Right hindlimb (tissue), 1 donor: Measurements from ENCODE around the gene FGGY.
"Not testable (repeated sequence)": the region's sequence is repeated elsewhere in the genome, so short reads cannot be mapped to it uniquely, and the experiment has no call there.

Experiments used
- DNase-seq: peaks from one replicate; pipeline ENCODE4 v3.0.0-alpha.2; 2018

FGGY gene

GRCh38 chr1:59556802-59557548 lies 260.1 kb downstream of the FGGY start:
- DNase-seq: no peak

GRCh38 chr1:59557549-59557885 lies 260.6 kb downstream of the FGGY start:
- no peak for DNase-seq

GRCh38 chr1:59558580-59558979 lies 261.7 kb downstream of the FGGY start:
- DNase-seq: not testable (repeated sequence)

- DNase-seq: no peak
Observed at GRCh38 chr1:59560807-59561450, 264.0 kb downstream of the FGGY start.

- no peak for DNase-seq
Observed at GRCh38 chr1:59561796-59562195, 264.9 kb downstream of the FGGY start.

GRCh38 chr1:59564192-59564891 lies 267.4 kb downstream of the FGGY start:
- no peak for DNase-seq

GRCh38 chr1:59565611-59566410 lies 268.9 kb downstream of the FGGY start:
- DNase-seq: peak; percentile 36

- DNase-seq: no peak
Observed at GRCh38 chr1:59568158-59568935, 271.5 kb downstream of the FGGY start.

- no peak for DNase-seq
Observed at GRCh38 chr1:59569198-59569597, 272.3 kb downstream of the FGGY start.

GRCh38 chr1:59570524-59570923 lies 273.6 kb downstream of the FGGY start:
- DNase-seq: no peak

GRCh38 chr1:59574085-59574484 lies 277.2 kb downstream of the FGGY start:
- DNase-seq: no peak

GRCh38 chr1:59577774-59578173 lies 280.9 kb downstream of the FGGY start:
- no peak for DNase-seq

GRCh38 chr1:59579222-59579621 lies 282.3 kb downstream of the FGGY start:
- no peak for DNase-seq

GRCh38 chr1:59580257-59580656 lies 283.4 kb downstream of the FGGY start:
- no peak for DNase-seq

GRCh38 chr1:59592410-59592809 lies 295.5 kb downstream of the FGGY start:
- not testable (repeated sequence) for DNase-seq

- DNase-seq: no peak
Observed at GRCh38 chr1:59592924-59593323, 296.0 kb downstream of the FGGY start.

GRCh38 chr1:59593798-59594790 lies 297.2 kb downstream of the FGGY start:
- no peak for DNase-seq

GRCh38 chr1:59595774-59596173 lies 298.9 kb downstream of the FGGY start:
- no peak for DNase-seq

GRCh38 chr1:59596432-59596831 lies 299.5 kb downstream of the FGGY start:
- DNase-seq: no peak

GRCh38 chr1:59596956-59597355 lies 300.1 kb downstream of the FGGY start:
- DNase-seq: no peak
